ENCODE data around the gene PRPS2. TPM values are rescaled to one million over a fixed set of nuclear protein-coding genes. Genes with fewer than 3 reads are reported as not detected.

The PRPS2 gene
- total RNA-seq, 1 experiment from 2014 or later = 79.5 TPM

- H3K36me3 ChIP-seq (ENCODE audit: control insufficient read depth in 1 of 2, insufficient read depth in 2 of 2, low read length in 2 of 2) = no peaks in the 10 kb centered on the region
- no peak overlapping the region for H3K27ac ChIP-seq (ENCODE audit: low read depth, low read length)
- BruUV-seq (replicated peaks) = no TSS peak
- H3K4me3 ChIP-seq (replicated peaks in 1 of 2; ENCODE audit: low read depth in 1 of 2, low read length in 2 of 2) = no peak overlapping the region
- no peaks in the 10 kb centered on the region for H3K9me3 ChIP-seq (ENCODE audit: control insufficient read depth in 1 of 2, insufficient read depth in 1 of 2, low read depth in 1 of 2, low read length in 2 of 2)
- DNase-seq (ENCODE audit: low read depth, low spot score) (no peak), ATAC-seq (no peak)
- no peaks in the 10 kb centered on the region for H4K20me1 ChIP-seq (ENCODE audit: insufficient read depth)
- no peak overlapping the region for H3K4me2 ChIP-seq (ENCODE audit: low read length)
- H3K79me2 ChIP-seq (ENCODE audit: insufficient read depth, low read length) = no peaks in the 10 kb centered on the region
- H3K9me2 ChIP-seq (ENCODE audit: insufficient read depth) = no peaks in the 10 kb centered on the region
- RAD21 ChIA-PET (ENCODE audit: low non-redundant PET in 1 of 2, low total read pairs in 2 of 2, uncharacterized antibody in 2 of 2, unreplicated experiment in 2 of 2) = no interaction called here
- no peak overlapping the region for H3K9ac ChIP-seq (ENCODE audit: low read length)
- H2AFZ ChIP-seq (ENCODE audit: low read depth, low read length, poor library complexity, severe bottlenecking) = no peak overlapping the region
- intact Hi-C loops (cut with micrococcal nuclease) = no loop called here
- POLR2A ChIA-PET = no interaction called here
- H3K4me1 ChIP-seq (ENCODE audit: control insufficient read depth in 1 of 2, insufficient read depth in 2 of 2, low read length in 2 of 2) = no peaks in the 10 kb centered on the region
- H3K27me3 ChIP-seq (ENCODE audit: insufficient read depth, low read length) = no peaks in the 10 kb centered on the region
- CTCF ChIA-PET = no interaction called here
- TF ChIP-seq EGR1 (IDR thresholded peaks at IDR 0.05; ENCODE audit: low read depth) (no peak), FOSL1 (IDR thresholded peaks at IDR 0.05; ENCODE audit: low read depth) (no peak), ZNF274 (IDR thresholded peaks at IDR 0.05; ENCODE audit: low read depth, low read length) (no peak), SRF (IDR thresholded peaks at IDR 0.05; ENCODE audit: low read depth) (no peak), JUND (IDR thresholded peaks at IDR 0.05) (no peak), CTCF (IDR thresholded peaks at IDR 0.05 in 2 of 3, conservative IDR thresholded peaks at IDR 0.05 in 1 of 3; ENCODE audit: borderline replicate concordance in 1 of 3, insufficient read depth in 1 of 3, low read depth in 2 of 3, low read length in 2 of 3) (no peak), EZH2 (IDR thresholded peaks at IDR 0.05) (no peak), EZH2phosphoT487 (IDR thresholded peaks at IDR 0.05; ENCODE audit: borderline replicate concordance) (no peak), ZBTB33 (IDR thresholded peaks at IDR 0.05; ENCODE audit: extremely low read depth, insufficient replicate concordance, low read length) (no peak), SP1 (IDR thresholded peaks at IDR 0.05; ENCODE audit: low read depth) (no peak), REST (IDR thresholded peaks at IDR 0.05; ENCODE audit: low read depth) (no peak), SIN3A (IDR thresholded peaks at IDR 0.05; ENCODE audit: low read depth) (no peak), CBX3 (IDR thresholded peaks at IDR 0.05; ENCODE audit: low read depth) (no peak), ZFX (IDR thresholded peaks at IDR 0.05) (no peak), TCF7L2 (IDR thresholded peaks at IDR 0.05; ENCODE audit: borderline replicate concordance, extremely low read depth, insufficient read depth, insufficient read length) (no peak), POLR2A (IDR thresholded peaks at IDR 0.05; ENCODE audit: borderline replicate concordance, extremely low read depth, insufficient read depth, insufficient read length) (no peak)
Measured at GRCh38 chrX:12751887-12752286, 39.3 kb upstream of the PRPS2 start.
